NCI-H1694 treated with DMSO at 0.1 percent for 48 hours (cell line): ENCODE measurements around the gene EIF5A2.

Experiments
- DNase-seq: peaks from one replicate; lab custom pipeline; 2025; lab: John Stamatoyannopoulos, UW

The EIF5A2 gene

DNA sequence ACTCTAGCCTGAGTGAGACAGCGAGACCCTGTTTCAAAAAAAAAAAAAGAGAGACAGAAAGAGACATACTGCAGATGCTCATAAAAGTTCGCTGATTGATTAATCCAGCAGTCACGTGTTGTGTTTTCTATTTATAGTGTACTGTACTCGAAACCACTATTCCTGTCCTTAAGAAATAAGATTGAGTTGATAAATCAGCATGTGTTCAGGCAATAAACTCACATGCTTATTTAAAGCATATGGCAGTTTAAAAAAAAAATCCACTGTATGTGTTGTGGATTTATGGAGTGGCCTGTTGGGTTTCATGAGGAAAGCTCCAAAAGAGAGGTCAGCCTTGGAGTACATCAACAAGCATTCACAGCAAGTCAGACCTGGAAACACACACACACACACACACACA is 56.1 kb downstream of the EIF5A2 start:
- no peak for DNase-seq

GRCh38 chr3:170848292-170848917 is 60.0 kb downstream of the EIF5A2 start:
- DNase-seq = peak; percentile 37

DNA sequence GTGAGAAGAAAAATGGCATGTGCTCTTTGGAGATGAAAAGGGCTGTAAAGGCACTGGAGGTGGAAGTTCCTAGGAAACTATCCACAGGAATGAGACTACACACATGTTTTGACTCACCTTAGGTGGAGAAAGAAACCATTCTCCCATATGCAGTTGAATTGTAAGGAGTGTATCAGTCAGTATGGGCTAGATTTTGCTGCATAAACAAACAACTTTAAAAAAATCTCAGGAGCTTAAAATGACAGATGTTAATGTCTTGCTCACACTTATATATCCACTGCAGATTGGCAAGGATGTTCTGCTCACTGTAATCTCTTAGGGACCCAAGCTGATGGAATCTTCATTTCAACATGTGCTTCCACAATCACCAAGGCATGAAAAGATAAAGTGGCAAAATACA is 64.1 kb downstream of the EIF5A2 start:
- no peak for DNase-seq

GRCh38 chr3:170840291-170840859 is 68.1 kb downstream of the EIF5A2 start:
- no peak for DNase-seq

DNA sequence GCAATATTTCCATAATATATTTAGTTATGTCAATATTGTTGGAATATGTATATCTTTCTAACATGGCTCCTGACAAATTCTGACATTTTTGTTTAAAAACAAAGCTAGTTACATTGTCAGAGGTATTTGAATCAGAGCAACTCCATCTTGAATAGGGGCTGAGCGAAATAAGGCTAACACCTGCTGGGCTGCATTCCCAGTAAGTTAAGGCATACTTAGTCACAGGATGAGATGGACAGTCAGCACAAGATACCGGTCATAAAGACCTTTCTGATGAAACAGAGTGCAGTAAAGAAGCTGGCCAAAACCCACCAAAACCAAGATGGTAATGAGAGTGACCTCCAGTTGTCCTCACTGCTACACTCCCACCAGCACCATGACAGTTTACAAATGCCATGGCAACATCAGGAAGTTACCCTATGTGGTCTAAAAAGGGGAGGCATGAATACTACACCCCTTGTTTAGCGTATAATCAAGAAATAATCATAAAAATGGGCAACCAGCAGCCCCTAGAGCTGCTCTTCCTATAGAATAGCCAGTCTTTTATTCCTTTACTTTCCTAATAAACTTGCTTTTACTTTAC is 68.8 kb downstream of the EIF5A2 start:
- DNase-seq = no peak
